Activated gamma-delta T cell (primary cell): Measurements from ENCODE around the gene GALNT16.
"Not testable (repeated sequence)": the region's sequence is repeated elsewhere in the genome, so short reads cannot be mapped to it uniquely, and the experiment has no call there.

ENCODE experiments used
- DNase-seq: peaks from one replicate; lab custom pipeline; 2025; lab: John Stamatoyannopoulos, UW

Gene GALNT16

DNA sequence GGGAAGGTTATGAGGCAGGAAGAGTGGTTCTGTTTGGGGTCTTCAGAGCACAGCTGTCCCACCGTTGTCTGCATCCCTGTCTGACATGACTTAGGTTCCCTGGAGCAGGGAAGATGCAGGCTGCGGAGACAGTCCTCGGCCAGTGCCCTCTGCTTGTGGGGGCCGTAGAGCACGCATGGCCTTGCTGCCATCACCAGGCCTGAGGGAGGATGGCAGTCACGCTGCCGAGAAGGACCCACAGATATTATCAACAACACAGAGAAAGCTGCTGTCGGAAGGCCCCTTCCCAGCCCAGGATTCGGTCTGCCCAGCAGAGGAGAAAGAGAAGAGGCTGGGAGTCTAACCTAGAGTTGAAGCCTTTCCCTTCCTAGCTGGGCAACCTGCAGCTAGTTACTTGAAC is 103.1 kb downstream of the GALNT16 start:
- DNase-seq = no peak

DNA sequence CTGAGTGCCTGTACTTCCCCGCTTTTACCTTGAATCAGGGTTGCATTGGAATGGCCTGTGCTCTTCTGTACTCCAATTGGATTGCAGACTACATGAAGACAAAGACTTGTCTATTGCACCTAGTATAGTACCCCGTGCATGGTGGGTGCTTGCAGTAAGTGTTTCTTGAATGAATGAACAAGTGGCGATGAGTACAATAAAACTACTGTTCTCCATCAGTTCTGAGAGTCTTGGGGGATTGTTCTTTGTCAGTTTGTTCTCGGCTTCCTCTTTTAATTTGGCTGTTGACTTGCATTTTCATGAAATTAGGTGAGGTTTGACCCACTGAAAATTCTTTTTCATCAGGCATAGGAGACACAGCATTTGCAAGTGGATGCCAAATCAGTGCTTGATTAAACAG is 104.0 kb downstream of the GALNT16 start:
- no peak for DNase-seq

DNA sequence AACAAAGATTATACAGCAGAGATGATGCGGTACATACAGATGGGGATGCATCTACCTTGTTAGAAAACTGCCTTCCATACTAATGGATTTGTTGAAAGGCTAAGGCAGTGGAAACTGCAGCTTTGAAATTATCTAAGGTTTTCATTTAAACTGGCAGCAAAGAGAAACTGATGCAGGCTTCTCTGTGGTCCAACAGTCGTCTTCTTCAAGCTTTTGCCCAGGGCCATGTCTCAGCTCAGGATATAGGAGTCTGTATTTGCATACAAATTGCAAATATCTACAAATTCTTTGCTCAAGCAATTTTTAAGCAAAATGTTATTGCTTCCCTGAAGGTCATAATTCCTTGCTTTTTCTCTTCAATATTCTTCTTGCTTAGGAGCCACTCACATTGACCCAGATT is 104.4 kb downstream of the GALNT16 start:
- DNase-seq = no peak

DNA sequence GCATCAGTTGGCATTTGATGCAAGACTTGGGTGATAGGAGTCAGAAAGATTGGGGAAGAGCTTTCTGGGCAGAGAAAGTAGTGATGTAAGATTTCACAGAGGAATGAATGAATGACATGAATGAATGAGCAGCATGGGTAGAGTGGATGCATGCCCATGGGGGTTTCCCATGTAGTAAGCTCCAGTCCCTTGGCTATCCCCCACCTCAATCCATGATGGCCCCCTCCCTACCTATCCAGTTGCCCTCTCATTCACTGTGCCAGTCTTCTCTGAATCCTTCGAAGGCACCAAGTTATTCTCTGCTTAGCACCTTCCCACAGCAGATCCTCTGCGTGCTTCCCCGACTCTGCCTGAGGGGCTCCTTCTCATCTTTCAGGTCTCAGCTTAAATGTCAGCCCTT is 106.1 kb downstream of the GALNT16 start:
- no peak for DNase-seq

DNA sequence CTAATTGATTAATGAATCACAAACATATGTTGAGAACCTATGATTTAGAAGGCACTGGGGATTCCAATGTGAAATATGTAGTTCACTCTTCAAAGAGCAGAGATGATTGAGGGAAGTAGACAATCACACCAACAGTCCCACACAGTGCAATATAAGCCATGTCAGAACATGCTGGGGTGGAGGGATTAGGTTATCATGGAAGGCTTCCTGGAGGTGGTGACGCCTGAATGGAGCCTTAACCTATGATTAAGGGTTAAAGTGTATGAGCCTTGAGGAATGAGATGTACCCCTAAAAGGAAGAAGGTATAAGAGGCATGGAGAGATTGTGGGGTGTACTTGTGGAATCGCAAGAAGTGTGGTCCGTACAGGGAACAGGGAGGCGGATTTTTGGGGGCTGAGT is 106.8 kb downstream of the GALNT16 start:
- DNase-seq = no peak

DNA sequence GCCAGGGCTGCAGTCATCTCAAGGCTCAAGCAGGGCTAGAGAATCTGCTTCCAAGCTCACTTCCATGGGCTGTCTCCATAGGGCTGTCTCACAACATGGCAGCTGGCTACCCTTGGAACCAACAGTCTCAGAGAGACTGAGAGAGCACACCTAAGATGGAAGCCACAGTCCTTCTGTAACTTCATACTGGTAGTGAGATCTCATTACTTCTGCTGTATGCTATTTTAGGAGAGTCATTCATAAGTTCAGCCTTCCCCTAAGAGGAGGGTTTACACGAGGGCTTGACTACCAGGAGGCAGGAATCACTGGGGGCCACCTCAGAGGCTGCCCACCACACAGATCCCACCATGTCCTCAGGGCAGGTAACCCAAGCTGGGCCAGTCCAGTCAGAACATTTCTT is 108.4 kb downstream of the GALNT16 start:
- no peak for DNase-seq

DNA sequence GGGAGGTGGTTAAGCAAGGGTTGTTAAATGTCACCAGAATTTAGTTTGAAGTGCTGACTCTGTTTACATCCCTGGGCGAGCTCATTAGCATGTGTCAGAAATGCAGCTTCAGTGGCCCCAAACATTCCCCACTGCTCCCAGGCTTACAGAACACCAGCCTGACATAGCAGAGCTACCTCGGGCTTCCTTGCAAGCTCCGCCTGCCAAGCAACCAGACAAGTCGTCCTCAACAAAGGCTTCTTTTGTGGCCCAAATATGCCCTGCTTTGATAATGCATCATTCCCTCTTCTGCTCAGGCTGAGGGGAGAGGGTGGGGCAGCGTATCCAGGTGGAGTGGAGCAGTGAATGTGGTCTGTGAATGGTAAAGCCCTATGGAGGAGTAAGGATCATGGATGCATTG is 110.1 kb downstream of the GALNT16 start:
- no peak for DNase-seq

DNA sequence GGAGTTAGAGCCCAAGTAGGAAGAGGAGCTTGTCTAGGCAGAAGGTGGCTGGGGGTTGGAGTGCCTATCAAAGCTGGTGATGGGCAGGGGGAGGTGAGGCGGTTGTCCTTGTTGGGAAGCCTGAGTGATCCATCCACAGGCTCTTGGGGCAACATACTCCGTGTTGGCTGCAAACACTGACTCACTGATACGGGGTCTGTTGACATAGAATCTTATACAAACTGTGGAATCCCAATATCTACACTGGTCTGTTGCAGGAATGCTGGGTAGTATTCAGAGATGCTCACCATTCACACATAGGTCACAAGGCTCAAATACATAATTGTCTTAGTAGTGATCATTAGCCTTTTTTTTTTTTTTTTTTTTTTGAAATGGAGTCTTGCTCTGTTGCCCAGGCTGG is 112.2 kb downstream of the GALNT16 start:
- no peak for DNase-seq

DNA sequence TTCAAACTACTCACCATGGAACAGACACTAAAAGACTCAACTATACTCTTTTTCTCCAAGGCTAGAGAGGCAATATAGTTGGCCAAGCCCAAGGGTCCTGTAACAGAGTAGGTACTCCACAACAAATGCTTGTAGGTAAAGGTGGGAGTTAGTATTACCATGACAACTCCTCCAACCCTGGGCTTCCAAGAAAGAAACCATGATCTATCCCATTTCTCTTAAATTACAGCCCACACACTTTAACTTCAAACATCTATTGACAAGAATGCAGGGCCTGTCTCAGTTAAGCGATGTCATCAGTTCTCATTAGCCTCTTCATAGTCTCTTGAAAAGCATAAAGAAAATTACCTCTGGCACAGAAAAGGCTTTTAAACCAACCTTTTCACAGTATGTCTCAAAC is 113.1 kb downstream of the GALNT16 start:
- DNase-seq = no peak

DNA sequence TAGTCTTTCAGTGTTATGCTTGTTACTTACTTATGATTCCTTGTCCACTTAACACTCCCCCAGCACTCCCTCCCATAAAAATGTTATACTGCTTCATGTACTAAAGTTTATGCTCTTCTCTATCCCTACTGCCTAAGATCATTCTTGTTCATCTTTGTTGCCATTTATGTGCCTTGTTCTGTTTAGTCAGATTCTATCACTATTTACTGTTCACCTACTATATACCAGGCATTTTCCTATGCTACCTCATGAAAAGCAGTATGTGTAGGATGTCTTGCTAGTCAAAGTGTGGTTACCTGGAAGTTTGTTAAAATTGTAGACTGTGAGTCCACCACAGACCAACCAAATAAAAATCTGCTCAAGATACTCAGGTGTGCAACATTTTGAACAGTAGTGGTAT is 114.3 kb downstream of the GALNT16 start:
- DNase-seq = no peak

DNA sequence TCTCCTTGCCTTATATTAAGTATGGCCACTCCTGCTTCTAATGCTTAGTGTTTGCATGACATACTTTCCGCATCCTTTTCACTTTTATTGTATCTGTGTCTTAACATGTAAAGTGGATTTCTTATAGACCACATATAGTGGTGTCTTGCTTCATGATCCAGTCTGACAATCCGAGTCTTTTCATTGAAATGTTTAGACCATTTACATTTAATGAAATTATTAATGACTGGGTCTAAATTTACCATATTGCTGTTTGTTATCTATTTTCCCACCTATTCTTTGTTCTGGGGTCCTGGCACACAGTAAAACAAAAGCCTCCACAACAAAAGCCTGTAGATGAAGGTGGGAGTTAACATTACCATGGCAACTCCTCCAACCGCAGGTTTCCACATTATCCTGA is 115.2 kb downstream of the GALNT16 start:
- no peak for DNase-seq

DNA sequence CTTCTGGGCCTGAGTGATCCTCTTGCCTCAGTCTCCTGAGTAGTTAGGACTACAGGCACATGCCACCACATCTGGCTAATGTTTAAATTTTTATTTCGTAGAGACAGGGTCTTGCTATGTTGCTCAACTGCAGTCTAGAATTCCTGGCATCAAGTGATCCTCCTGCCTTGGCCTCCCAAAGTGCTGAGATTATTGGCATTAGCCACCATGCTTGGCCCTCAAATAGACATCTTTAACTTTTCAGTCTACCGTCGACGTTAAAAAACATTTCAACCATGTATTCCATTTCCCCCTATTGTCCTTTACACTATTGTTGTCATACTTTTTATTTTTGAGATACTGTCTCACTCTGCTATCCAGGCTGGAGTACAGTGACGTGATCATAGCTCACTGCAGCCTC is 115.8 kb downstream of the GALNT16 start:
- DNase-seq = no peak

DNA sequence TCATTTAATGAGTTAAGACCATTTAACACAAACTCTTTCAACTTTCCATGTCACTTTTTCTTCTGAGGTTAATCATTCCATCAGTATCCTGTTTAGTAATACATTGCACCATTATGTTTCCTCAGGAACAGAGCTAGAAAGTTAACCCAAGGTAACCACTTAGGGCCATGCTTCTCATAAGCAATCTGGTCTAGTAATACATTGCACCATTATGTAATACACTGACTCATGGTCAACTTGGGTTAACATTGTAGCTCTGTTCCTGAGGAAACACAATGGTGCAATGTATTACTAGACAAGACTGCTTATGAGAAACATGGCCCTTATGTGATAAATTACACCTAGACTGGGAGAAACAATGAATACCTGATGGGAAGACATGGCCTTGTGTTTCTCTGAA is 116.5 kb downstream of the GALNT16 start:
- DNase-seq = no peak

DNA sequence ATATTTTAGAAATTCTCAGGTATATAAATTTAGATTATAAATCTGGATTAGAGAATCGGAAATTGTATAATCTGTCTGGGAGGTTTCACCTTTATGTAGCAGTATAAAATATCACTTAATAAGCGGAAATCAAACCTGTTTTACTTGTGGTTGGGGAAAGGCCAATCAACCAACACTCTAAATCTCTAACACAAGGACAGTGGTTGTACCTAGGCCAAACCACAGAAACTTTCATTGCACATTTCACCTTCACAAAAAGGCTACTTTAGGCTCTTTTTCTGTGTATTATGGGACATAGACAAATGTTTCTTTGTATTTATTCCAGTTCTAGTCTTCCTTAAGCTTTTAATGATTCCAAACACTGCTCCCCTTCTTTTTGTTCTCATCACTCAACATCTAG is 118.3 kb downstream of the GALNT16 start:
- DNase-seq = no peak

DNA sequence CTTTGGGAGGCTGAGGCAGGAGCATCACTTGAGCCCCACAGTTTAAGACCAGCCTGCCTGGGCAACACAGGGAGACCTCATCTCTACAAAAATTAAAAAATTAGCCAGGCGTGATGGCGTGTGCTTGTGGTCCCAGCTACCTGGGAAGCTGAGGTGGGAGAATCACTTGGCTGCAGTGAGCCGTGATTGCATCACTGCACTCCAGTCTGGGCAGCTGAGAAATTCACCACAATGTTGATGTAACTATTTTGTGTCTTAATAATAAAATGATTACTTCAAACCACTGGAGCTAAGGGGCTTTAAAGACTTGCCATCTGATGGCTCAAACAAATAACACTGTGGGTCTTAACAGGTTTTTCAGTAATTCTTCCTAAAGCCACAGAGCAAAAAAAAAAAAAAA is 127.4 kb downstream of the GALNT16 start:
- no peak for DNase-seq

DNA sequence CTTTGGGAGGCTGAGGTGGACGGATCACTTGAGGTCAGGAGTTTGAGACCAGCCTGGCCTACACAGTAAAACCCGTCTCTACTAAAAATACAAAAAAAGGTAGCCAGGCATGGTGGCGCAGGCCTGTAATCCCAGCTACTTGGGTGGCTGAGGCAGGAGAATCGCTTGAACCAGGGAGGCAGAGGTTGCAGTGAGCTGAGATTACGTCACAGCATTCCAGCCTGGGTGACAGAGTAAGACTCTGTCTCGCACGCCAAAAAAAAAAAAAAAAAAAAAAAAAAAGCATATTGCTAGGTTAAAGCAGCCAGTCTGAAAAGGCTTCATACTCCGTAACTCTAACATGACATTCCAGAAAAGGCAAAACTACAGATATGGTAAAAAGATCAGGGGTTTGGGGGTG is 131.4 kb downstream of the GALNT16 start:
- DNase-seq = not testable (repeated sequence)

DNA sequence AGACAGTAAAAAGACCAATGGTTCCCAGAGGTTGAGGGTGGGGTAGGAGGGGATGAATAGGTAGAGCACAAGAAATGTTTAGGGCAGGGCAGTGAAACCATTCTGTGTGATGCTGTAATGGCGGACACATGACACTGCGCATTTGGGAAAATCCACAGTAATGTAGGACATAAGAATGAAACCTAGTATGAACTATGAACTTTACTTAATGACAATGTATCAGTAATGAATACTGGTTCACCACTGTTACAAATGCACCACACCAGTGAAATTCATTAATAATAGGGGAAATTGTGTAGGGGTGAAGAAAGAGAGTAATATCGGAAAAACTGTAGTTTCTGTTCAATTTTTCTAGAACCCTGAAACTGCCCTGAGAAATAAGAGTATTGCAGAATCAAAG is 132.5 kb downstream of the GALNT16 start:
- DNase-seq = no peak

DNA sequence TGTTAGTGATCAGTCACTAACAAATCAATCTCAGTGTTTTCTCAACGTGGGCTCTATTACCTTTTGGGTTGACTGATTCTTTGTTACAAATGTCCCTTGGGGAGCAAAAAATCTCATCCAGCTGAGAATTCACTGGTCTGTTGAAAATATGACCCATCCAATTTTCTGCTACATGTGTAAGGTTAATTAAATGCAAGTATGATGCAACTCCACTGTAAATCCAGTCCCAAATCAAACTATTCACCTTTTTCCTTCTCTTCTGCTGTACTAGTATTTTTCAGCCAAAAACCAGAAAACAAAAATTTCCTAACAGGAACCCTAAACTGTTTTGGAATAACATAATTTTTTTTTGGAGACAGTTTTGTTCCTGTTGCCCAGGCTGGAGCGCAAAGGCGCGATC is 136.0 kb downstream of the GALNT16 start:
- DNase-seq = no peak

DNA sequence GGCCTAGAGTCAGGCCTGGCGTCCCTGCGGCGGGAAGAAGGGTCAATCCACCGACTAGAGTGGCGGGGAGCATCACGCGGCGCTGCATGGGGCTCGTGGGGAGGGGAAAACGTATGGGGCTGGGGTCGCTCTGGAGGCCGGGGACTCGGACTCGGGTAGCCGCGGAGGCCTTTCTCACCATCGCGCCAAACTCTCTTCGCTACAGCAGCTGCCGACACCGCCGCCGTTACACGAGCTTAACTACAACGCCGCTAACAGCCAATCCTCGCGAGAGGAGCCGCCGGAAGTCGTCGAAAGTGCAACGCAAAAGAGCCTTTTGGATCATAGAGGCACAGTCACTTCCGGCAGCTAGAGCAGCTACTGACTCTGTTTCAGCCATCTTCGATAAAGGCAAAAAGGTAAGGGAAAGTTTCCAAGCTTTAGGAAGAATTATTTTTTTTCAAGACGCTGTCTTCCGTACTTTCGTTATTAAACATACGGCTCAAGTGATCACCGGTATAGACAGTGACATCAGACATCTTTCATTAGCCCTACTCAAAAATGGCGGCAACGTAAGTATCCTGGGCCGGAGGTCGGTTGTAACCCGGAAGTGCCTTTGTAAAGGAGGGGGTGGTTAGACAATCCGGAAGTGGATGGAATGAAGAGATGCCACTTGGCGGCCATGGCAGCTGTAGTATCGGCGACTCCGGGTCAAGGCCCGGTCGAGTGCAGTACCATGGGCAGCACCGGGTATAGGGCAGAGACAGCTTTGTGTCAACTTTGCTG is 138.3 kb downstream of the GALNT16 start, which contains the start of the genes ERH and SLC39A9:
ERH (minus strand) TSS at position 247 of the 765 bp plus-strand sequence; CDS start at position 181, 66 bp downstream.
SLC39A9 (plus strand) TSS at position 640 of the 765 bp plus-strand sequence. CDS start 678 bp downstream, outside the sequence.
- DNase-seq = peak; percentile 76

DNA sequence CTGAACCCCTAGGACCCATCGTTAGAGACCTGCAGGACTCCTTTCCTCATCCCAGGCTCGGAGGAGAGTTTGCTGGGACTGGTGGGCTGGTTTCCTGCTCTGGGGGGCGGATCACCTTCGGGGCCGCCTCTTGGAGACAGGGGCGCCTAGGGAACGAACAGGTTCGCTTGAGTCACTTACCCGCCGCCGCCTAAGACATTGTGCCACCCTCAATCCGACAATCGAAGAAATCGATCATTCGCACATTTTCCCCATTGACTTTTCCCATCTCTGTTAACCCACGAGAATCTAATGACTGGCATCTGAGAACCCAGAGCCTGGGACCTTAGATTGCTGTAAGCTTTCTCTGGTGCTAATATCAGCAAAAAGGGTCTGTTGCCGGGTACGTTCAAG is 138.9 kb downstream of the GALNT16 start:
- DNase-seq = no peak

DNA sequence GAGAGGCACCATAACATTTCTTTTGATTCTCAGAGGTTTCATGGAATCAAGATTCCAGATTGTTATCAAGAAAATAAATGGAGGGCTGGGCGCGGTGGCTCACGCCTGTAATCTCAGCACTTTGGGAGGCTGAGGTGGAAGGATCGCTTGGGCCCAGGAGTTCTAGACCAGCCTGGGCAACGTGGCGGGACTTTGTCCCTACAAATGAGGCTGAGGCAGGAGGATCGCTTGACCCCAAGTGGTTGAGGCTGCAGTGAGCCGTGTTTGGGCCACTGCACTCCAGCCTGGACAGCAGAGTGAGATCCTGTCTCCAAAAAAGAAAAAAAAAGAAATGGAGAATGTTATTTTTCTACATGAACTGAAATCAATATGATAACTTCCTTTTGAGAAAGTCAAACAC is 139.8 kb downstream of the GALNT16 start:
- no peak for DNase-seq

DNA sequence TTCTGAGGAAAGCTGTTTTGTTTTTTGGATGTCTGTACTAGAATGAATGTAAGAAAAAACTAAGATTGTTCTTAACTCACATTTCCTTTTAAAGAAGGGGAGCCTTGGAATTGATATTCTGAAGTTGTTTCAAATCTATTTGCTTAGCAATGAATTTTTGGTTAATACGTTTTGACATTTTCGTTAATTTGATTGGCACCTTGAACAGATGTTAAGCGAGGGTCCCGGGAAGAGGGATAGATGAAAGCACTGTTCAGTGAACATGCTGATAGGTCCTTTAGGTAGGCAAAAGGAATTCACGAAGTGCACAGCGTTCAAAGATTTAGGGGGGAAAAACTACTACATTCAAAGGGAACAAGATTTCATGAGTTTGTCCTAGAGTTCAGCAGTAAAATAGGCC is 140.2 kb downstream of the GALNT16 start:
- DNase-seq = no peak

DNA sequence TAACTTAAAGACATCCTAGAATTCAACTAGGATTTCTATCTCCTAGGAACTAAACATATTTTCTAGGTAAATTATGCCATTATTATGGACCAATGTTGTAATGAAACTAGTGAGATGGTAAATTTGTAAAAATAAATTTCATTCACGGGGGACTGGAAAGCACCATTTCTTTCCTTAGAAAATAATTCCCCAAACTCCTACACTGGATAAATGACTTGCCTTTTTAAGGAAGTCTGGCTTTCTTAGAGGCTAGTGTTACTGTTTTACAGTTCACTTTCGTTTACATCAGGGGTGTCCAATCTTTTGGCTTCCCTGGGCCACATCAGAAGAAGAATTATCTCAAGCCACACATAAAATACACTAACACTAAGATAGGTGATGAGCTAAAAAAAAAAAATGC is 141.9 kb downstream of the GALNT16 start:
- DNase-seq = no peak

DNA sequence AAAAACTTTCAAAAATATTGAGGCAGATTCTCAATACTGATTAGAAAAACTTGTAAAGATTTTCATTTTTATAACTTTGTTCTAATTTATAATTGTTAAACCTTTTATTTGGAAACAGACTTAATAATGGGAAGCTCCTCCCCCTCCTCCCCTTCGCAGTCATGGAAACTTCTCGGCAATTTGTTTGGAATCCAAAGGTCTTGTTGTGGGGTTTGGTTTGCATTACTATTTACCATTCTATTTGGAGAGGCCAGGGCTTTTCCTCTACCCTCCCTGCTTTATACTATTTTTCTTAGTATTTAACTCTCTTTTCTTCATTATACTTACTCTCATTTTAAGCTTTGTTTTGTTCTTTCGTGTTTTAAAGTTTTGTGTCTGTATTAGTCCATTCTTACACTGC is 144.5 kb downstream of the GALNT16 start:
- DNase-seq = no peak
